COLO829 (cell line): ENCODE measurements around the gene MCU.
A peak's percentile ranks its signal among the peaks of the same experiment; 100 is the strongest.

Experiments used
- DNase-seq: peaks from one replicate; pipeline ENCODE4 v3.0.0; 2012; ENCODE audit warnings: low spot score

MCU gene

DNA sequence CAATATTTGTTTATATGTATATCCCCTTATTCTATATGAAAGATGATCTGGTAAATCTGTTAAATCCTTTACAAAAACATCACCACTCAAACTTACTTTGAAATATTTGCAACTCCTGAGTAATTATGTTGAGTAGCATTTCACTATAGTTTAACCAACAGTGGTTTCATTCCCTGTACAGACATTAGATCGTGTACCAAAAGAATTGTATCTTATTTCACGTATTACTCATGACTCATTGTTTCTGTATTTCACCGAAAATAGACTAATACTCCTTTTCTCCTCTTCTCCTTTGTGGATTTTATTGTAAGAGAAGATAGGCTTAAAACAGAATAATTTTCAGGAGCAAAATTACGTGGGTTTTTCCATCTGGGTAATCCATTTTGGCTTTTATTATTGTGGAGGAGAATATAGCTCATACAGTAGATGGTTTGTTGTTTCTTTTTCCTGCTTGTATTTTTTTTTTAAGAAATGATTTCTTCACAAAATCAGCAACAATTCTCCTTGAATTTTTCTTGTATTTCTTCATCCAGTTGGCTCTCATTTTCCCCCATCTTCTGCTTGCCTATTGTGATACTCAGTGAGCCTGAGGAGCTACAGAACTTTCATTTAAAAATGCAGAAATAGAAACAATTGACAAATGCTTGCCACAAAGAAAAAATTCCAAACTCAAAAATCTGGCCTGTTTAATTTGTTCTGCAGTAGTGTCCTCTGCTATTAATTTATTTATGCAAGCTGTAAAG lies 111.0 kb downstream of the MCU start:
- DNase-seq, result peak; percentile 13

DNA sequence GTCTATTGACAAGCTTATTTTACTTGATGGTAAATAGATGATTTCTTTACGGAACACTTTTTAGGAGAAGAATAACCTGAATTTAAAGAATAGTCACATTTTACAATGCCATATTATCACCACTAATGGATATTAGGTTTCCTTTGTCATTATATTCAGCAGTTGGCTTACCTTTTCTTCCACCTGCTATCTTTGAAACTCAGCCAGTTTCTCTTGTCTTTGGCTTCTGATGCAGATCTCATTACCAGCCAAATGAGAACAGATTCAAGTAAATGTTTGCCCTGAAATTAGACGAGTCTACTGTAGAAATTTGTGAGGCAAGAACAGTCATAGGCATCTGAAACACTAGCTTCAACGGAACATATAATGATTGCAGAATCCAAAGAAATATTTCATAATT lies 116.1 kb downstream of the MCU start:
- DNase-seq, result no peak

DNA sequence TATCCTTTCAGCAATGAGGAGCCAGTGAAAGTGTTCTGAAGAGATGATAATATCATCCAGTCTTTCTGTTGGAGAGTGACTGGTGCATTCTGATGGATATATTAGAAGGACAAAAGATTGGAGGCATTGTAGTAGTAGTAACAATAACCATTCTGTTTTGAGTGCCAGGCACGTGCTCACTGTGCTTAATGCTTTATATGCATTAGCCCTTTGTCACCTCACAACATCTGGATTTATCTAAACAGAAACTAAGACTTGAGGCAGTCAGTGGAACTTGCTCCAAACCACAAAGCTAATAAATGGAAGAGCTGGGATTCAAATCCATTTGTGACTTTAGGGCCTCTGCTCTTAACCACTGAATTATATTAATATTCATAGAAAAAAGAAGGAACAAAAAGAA lies 117.1 kb downstream of the MCU start:
- no peak for DNase-seq

DNA sequence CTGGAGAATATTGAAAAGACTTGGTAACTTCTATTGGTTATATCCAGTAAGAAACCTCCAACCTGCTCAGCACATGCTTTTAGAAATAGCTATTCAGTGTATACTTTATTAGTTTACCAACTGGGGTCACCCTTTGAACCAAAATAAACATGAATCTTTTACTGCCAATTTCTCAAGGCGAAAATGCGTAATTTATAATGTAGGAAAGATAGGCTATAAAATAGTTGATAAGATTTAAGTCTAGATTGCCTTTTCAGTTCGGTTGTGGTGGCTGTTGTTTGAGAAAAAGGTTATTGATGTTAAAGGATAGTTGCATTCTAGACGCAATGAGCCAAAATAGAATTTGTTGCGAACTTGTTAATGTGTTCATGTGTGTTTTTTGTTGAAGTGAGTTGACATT lies 119.0 kb downstream of the MCU start:
- DNase-seq, result no peak

DNA sequence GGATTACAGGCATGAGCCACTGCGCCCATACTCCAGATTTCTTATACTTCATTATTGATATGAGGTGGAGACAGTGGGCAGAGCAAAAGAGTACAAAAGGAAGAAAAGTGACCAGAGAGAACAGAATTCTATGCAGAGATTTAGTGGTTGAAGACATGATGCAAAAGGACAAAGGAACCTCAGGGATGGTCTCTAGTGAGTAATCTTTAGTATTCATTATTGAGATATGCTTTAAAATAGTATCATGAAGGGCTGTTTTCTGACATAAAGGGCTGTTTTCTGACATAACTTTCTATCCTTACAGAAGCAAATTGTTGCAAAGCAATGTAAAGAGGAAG lies 120.4 kb downstream of the MCU start:
- no peak for DNase-seq

DNA sequence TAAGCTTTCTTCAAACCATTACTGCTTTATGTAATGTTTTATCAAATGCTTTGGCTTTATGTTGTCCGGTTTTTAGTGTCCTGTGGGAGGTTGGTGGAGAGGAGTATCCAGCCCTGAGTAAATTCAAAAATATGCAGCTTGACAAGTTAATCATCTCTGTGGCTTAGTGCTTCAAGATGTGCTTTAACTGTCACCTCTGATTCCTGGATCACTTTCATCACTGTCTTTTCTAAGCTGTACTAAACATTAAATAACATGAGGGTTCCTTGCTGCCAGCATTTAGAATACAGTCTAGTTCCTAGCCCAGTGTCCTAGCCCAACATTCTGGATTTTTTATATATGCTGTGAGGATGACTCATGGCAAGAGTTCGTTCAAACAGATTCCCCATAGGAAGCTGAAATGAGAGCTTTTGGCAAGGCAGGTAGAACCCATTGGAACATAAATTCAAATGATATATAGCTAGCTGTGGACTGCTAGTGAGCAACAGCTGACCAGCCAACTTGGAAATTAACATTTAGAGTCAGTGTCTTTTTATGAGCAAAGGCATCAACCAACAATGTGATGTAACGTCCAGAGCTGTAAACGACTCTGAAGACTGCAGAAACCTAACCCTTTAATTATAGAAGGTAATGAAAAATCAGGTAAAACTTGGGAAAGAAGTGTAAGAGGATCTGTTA lies 120.9 kb downstream of the MCU start:
- no peak for DNase-seq

DNA sequence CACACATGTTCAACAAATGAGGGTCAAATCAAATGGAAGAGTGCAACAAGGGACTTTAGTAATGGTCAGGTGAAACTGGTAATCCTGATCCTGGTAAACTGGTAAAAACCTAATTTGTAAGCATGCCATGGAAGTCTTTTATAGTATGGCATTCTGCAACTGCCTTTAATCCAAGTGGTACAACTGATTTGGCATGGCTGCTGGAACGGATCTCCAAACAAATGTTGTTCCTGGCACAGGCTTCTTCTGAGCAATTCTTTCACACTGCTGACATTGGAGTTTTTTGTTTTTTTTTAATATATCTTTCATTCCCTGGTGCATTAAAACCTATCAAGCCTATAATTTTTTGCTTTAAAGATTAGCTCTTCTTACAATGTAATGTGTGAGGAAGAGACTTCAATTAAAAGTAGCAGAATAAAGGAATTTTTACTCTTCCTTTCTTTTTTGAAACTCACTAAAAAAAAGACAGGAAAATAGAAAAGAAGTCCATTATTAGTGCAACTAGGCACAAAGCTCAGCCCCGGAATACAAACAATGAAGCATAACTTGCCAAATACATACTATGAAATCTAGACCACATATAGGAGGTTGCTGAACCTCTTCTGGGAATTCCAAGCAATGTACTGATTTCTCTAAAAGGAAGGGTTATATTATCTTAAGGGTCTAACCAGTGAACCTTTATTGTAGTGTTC lies 122.3 kb downstream of the MCU start:
- DNase-seq, result no peak

DNA sequence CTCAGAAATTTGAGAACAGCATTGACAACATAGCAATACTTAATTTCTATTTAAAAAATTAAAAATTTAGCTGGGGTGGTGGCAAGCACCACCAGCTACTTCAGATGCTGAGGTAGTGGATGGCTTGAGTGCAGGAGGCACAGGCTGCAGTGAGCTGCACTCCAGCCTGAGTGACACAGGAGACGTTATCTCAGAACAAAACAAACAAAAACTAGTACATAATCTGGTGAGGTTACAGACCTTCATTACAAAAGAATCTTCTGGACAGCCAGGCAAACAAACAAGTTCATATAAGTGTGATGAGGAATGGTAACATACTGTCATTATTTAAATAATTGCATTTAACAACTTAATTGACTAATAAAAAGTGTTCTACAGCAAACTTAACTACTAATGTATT lies 124.6 kb downstream of the MCU start:
- no peak for DNase-seq

DNA sequence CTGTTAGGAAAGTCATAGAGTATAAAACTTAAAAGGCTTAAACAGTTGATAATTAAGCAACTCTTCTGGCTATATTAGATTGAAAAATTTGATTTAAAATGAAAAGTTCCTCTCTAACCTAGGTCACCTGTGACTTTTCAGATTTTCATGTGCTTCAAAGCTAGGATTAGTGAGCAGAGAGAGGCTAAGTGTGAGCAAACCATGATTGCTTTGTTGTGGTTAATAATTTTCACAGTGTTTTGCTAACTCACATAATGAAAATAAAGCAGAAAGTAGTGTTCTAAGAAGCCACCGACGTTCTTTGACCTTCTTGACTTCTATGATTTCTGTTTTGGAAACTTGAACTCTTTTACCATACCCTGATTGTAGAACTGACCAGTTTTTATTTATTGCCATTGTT lies 126.1 kb downstream of the MCU start:
- no peak for DNase-seq

DNA sequence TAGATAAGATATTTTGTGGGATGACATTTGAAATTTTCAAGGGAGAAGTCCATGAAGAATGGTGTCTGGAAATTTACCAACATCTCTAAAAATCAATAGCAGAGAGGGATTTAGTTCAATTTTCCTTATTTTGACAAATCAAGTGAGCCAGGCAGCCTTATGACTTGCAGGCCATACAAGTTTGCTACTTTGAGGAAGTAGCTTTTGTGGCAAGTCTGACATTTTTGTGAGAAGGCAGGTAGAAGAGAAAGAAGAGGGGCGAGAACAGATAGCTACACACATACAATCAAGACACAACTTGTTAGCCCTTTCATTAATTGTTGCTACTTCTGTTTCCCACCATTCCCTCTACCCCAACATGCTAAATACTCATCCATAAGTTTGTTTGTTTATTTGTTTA lies 127.1 kb downstream of the MCU start:
- no peak for DNase-seq

DNA sequence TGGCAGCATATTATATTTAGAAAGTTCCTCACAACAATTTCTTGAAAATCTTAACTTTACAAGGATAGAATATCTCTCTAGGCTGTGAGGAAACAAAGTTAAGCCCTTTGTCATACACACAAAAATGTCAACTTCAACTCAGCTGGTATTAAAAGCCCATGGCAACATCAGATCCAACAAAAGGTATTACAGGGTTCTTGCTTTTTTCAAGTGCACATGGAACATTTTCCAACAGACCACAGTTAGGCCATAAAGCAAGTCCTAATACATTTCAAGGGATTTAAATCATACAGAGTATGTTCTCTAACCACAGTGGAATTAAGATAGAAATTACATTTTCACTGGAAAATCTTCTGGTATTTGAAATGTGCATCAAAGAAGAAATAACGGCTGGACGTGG lies 129.7 kb downstream of the MCU start:
- DNase-seq, result no peak

DNA sequence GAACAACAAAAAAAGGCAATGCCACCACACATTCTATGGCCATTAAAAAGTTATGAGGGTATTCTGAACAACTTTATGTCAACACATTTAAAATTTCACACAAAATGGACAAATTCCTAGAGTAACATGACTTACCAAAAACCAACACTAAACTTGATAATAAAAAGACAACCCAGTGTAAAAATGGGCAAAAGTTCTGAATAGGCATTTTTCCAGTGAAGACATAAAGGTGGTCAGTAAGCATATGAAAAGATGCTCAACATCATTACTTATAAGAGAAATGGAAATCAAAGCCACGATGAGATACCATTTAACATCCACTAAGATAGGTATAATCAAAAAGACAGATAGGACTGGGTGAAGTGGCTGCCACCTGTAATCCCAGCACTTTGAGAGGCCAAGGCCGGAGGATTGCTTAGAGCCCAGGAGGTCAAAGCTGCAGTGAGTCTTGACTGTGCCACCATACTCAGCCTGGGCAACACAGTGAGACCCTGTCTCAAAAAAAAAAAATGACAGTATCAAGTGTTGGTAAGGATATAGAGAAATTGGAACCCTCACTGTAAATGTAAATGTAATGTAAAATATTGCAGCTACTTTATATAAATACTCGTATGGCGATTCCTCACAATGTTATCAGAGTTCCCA lies 130.5 kb downstream of the MCU start:
- no peak for DNase-seq

DNA sequence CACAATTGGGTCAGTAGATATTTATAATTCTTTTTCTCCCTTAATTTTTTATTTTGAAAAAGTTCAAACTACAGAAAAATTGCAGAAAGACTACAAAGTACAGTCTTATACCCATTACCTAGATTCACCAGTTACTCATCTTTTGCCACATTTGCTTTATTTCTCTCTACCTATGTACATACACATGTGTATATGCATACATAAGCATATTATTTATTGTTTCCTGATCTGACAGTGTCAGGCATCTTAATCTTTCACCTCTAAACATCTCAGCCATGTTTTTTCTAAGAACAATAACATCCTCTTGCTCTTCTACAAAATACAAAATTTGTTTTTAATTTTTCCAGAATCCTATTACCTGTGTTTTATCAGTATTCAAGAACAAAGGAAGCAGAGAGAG lies 133.2 kb downstream of the MCU start:
- DNase-seq, result no peak

DNA sequence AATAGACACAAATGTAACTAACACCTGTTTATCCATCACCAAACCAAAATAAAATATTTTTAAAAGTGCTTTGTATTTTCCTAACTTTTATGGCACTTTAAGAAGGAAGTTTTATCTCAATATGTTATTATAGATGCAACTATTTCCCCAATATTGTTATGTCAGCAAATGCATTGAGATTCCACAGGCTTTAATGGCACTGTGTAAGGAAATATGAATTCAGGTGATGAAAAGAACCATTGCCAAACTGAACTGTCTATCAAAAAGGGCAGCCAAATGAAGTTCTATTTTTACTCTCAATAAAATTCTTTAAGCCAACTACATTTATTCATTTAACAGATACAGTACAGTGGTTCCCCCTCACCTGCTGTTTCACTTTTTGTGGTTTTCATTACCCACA lies 134.4 kb downstream of the MCU start:
- DNase-seq, result no peak

DNA sequence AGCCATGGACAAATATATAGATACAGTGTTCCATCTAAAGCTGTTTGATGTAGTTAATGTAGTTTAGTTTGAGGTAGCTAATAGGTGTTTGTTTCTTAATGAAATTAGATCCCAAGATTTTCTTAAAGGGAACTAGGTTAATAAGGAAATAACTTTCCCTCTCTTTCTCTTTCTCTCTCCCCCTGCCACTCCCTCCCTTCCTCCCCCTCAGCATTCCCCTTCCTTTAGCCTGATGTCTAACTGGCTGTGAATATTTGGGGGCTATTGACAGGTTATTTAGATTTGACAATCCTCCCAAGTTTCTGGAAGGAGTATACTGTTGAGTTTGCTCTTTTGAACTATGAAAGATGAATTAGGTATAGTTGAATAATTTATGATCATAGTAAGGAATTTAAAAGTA lies 136.4 kb downstream of the MCU start:
- no peak for DNase-seq

DNA sequence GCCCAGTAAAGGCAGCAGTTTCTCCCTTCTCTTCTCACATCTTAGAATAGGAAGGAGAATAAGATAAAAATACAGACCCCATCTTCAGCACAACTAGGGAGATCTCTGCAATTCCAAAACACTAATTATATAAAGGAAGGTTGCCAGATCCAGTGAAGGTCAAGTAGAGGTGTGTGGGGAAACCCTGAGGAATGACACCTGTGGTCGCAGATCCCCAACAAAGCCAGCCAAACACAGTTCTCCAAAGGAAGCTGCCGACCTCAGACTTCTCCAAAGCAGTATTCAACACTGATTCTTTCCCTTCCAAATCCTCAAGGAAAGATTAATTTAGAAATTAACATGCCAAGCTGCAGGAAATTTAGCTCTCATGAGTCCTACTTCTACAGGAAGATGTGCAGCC lies 138.7 kb downstream of the MCU start:
- DNase-seq, result no peak

DNA sequence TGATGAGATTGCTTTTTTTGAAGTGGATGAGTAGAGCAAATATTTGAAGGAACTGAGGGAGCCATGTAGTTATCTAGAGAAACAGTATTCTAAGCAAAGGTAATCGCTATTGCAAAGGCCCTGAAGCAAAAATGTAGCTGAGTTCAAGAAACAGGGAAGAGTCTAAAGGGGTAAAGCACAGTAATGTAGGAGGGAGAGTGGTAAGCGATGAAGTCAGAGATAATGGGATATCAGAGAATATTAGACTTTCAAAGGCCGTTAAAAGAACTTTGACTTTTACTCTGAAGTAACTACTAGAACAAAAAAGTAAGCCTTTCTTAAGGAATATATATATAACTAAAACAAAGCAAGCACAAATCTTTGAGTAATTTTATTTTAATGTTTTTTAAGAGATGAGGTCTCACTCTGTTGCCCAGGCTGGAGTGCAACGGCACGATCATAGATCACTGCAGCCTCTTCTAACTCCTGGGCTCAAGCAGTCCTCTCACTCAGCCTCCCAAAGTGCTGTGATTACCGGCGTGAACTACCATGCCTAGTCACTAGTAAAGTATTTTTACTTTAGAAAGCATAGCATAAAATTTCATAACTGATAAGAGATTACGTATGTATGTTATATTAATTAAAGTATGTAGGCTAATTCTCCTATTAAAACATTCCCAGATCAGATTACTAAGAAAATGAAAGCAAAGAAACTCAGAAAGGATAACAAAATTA lies 139.9 kb downstream of the MCU start:
- DNase-seq, result no peak

DNA sequence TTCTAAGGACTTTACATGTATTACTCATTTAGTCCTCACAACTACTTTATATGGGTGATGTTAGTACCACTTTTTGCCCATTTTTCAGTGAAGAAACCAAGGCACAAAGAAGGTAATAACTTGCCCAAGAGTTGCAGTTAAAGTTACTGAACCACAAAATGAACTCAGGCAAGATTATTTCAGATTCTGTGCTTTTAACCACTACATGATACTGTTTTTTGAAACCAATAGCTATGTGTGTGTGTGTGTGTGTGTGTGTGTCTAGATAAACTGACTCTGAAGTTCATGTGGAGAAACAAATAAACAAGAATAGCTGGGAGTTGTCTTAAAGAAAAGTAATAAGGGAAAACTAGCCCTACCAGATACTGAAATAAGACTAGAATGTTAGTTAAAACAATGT lies 140.8 kb downstream of the MCU start:
- DNase-seq, result no peak

DNA sequence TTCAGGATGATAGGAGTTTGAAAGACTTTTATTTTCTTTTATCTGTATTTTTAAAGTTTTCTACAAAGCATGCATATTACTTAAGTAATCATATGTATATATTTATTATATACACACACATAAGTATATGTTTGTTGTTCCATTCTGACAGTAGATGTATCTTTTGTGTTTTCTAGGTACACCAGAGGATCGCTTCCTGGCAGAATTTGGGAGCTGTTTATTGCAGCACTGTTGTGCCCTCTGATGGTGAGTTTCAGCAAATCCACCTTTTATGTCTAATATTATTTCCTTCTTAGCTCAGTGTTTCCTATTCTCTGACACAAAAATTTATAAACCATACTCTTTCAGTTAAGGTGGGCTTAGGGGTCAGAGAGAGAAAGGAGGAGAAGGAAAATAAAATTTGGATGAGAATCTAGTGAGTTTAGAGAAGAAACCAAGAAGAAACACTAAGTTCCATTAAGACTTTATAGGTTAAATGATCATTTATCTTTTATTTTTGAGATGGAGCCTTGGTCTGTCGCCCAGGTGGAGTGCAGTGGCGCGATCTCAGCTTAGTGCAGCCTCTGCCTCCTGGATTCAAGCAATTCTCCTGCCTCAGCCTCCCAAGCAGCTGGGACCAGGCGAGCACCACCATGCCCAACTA lies 142.4 kb downstream of the MCU start:
- DNase-seq, result peak; percentile 28

DNA sequence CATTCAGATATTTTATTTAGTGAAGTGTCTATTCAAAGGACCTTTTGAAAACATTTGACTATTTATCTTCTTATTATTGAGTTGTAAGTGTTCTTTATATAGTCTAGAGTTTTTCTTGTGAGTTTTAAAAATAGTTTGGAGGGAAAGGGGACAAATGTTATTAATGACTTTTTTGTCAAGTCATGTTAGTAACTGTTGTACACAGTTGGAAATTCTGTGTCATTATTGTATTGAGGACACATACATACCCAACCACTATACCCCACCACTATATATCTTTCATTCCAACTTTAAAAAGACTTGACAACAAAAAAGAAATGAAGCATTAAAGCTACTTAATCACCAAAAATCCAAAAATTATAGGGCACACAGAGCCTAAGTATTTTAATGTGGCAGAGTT lies 148.4 kb downstream of the MCU start:
- DNase-seq, result no peak

DNA sequence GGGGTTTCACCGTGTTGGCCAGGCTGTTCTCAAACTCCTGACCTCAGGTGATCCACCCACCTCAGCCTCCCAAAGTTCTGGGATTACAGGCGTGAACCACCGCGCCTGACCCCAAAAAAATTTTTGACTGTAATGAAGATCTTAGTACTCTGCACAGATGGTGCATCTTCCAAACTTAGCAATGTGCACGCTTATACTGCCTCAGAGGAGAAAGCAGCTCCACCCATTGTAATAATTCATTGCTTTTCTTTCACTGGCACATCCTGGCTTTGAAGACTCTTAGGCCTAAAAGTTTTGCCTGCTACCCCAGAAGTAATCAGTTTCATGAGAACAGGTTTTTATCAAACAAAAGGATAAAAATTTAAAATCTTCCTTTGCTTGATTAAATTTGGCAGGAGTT lies 149.5 kb downstream of the MCU start:
- DNase-seq, result no peak

DNA sequence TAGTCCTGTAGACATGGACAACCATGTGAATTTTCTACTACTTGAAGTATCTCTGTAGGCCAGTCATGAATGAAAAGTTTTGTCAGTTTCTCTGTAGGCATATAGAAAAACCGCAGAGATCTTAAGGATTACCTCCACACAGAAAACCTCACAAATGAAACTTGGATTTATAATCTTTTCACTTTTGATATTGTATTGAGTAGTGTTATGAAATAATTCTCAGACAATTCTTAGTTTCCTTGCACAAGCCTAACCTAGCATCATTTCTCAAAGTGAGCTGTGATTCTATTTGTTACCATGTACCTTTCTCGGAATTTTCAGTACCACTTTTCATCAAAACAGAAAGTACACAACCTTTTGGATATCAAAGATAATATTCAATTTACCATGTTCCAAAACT lies 150.2 kb downstream of the MCU start:
- no peak for DNase-seq
